HL-60 (cell line): Measurements from ENCODE around the gene HDAC9.

ENCODE experiments used
- POLR2AphosphoS5 ChIP-seq: IDR thresholded peaks from 2 replicates; pipeline ENCODE4 v1.6.1; 2012; ENCODE audit warnings: low read depth
- SPI1 ChIP-seq: IDR thresholded peaks from 2 replicates; pipeline ENCODE4 v1.6.1; 2012; ENCODE audit warnings: low read depth, mild to moderate bottlenecking, borderline replicate concordance
- TF ChIP-seq, protein P1 (sequence below): IDR thresholded peaks from one replicate; pipeline ENCODE4 v1.5.1; 2011; ENCODE audit warnings: low read length, control low read depth, inconsistent platforms; ENCODE audit not compliant: insufficient read depth
- TF ChIP-seq, protein P2 (sequence below): IDR thresholded peaks from 2 replicates; pipeline ENCODE4 v1.6.1; 2012; ENCODE audit warnings: low read depth; ENCODE audit not compliant: insufficient replicate concordance

DNA sequence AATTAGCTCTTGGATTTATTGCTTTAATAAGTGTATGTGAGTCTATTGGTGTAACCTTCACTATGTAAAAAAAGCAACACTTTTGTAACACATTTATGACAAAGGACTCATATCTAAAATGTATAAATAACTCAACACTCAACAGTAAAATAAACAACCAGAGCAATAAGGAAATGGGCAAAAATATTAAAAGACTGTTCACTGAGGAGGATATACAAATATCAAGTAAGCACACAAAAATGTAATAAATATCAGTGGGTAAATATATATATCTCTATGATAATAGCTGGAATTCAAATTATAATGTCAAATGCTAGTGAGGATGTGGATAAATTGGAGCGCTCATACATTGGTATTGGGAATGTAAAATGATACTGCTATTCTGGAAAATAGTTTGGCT is 53.0 kb downstream of the HDAC9 start:
- TF ChIP-seq, protein P1, sequence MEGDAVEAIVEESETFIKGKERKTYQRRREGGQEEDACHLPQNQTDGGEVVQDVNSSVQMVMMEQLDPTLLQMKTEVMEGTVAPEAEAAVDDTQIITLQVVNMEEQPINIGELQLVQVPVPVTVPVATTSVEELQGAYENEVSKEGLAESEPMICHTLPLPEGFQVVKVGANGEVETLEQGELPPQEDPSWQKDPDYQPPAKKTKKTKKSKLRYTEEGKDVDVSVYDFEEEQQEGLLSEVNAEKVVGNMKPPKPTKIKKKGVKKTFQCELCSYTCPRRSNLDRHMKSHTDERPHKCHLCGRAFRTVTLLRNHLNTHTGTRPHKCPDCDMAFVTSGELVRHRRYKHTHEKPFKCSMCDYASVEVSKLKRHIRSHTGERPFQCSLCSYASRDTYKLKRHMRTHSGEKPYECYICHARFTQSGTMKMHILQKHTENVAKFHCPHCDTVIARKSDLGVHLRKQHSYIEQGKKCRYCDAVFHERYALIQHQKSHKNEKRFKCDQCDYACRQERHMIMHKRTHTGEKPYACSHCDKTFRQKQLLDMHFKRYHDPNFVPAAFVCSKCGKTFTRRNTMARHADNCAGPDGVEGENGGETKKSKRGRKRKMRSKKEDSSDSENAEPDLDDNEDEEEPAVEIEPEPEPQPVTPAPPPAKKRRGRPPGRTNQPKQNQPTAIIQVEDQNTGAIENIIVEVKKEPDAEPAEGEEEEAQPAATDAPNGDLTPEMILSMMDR, result no peak
- TF ChIP-seq POLR2AphosphoS5 (no peak), SPI1 (no peak)
- TF ChIP-seq, protein P2, sequence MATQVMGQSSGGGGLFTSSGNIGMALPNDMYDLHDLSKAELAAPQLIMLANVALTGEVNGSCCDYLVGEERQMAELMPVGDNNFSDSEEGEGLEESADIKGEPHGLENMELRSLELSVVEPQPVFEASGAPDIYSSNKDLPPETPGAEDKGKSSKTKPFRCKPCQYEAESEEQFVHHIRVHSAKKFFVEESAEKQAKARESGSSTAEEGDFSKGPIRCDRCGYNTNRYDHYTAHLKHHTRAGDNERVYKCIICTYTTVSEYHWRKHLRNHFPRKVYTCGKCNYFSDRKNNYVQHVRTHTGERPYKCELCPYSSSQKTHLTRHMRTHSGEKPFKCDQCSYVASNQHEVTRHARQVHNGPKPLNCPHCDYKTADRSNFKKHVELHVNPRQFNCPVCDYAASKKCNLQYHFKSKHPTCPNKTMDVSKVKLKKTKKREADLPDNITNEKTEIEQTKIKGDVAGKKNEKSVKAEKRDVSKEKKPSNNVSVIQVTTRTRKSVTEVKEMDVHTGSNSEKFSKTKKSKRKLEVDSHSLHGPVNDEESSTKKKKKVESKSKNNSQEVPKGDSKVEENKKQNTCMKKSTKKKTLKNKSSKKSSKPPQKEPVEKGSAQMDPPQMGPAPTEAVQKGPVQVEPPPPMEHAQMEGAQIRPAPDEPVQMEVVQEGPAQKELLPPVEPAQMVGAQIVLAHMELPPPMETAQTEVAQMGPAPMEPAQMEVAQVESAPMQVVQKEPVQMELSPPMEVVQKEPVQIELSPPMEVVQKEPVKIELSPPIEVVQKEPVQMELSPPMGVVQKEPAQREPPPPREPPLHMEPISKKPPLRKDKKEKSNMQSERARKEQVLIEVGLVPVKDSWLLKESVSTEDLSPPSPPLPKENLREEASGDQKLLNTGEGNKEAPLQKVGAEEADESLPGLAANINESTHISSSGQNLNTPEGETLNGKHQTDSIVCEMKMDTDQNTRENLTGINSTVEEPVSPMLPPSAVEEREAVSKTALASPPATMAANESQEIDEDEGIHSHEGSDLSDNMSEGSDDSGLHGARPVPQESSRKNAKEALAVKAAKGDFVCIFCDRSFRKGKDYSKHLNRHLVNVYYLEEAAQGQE, result no peak
